Lower lobe of right lung (tissue), 2 donors: ENCODE measurements around the gene CTCFL. TPM values are rescaled to one million over a fixed set of nuclear protein-coding genes. Genes with fewer than 3 reads are reported as not detected.
A peak's percentile ranks its signal among the peaks of the same experiment; 100 is the strongest.

Source experiments
- ATAC-seq, 2 donors: fragments of 200-7000 bp; cut with Tn5 transposase; one replicate each; pipeline ENCODE4 v1.9.1; 2020 to 2022; ENCODE audit warnings: mild to moderate bottlenecking in 2 of 2, moderate library complexity in 2 of 2
- DNase-seq: peaks from one replicate; pipeline ENCODE4 v3.0.0-alpha.2; 2020
- H3K27ac ChIP-seq: fragments of 200-600 bp; one replicate; pipeline ENCODE4 v1.8.0; 2022
- H3K27me3 ChIP-seq: fragments of 200-600 bp; one replicate; pipeline ENCODE4 v1.8.0; 2022; ENCODE audit warnings: low read depth
- H3K36me3 ChIP-seq: fragments of 200-600 bp; one replicate; pipeline ENCODE4 v1.8.0; 2022; ENCODE audit warnings: mild to moderate bottlenecking
- H3K4me1 ChIP-seq: fragments of 200-600 bp; one replicate; pipeline ENCODE4 v1.8.0; 2022
- H3K4me3 ChIP-seq: fragments of 200-600 bp; one replicate; pipeline ENCODE4 v1.8.0; 2022; ENCODE audit warnings: mild to moderate bottlenecking
- H3K9me3 ChIP-seq: fragments of 200-600 bp; one replicate; pipeline ENCODE4 v1.8.0; 2022
- intact Hi-C: fragments of 100-400 bp; cut with DNase I; formaldehyde crosslinking; loops from one replicate; pipeline ENCODE4 v1.11.0; 2022
- total RNA-seq: library from RNA; stranded (reverse); fragmentation: NEBNext Ultra II Directional; extraction: Animal tissue kit (Norgen Biotek cat#: 25700); gene quantifications from one replicate; pipeline ENCODE4 v1.2.1, GENCODE V29; 2021
- TF ChIP-seq, protein P1 (sequence below): fragments of 200-600 bp; IDR thresholded peaks from one replicate; pipeline ENCODE4 v1.8.0; 2022; ENCODE audit warnings: antibody characterized with exemption, mild to moderate bottlenecking
- donor health status: DM: no; HTN: yes; CAD: no; lungs with severe emphysema.

Gene CTCFL
- total RNA-seq, 1 donor from 2014 or later = not detected

DNA sequence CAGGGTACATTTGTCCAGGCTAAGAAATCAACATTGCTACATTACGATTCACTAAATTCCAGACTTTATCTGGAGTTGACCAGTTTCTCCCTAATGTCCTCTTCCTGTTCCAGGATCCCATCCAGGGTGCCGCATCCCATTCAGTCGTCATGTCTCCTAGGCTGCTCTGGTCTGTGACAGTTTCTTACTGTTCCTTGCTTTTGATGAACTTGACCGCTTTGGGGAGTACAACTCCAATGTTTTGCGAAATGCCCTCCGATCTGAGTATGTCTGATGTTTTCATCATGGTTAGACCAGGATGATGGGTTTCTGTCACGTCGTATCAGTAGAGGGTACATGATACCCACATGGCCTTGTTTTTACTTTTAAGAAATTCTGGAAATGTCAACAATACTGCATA is 62.2 kb downstream of the CTCFL start:
- Histone ChIP-seq H3K27ac (no peak overlapping the region), H3K4me1 (no peaks in the 10 kb centered on the region), H3K9me3 (no peaks in the 10 kb centered on the region), H3K4me3 (no peak overlapping the region), H3K27me3 (peaks cover 4% of the 10 kb centered on the region), H3K36me3 (no peaks in the 10 kb centered on the region)
- ATAC-seq (no peak), DNase-seq (no peak)
- TF ChIP-seq, protein P1, sequence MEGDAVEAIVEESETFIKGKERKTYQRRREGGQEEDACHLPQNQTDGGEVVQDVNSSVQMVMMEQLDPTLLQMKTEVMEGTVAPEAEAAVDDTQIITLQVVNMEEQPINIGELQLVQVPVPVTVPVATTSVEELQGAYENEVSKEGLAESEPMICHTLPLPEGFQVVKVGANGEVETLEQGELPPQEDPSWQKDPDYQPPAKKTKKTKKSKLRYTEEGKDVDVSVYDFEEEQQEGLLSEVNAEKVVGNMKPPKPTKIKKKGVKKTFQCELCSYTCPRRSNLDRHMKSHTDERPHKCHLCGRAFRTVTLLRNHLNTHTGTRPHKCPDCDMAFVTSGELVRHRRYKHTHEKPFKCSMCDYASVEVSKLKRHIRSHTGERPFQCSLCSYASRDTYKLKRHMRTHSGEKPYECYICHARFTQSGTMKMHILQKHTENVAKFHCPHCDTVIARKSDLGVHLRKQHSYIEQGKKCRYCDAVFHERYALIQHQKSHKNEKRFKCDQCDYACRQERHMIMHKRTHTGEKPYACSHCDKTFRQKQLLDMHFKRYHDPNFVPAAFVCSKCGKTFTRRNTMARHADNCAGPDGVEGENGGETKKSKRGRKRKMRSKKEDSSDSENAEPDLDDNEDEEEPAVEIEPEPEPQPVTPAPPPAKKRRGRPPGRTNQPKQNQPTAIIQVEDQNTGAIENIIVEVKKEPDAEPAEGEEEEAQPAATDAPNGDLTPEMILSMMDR = no peak
- intact Hi-C loops = no loop called here

DNA sequence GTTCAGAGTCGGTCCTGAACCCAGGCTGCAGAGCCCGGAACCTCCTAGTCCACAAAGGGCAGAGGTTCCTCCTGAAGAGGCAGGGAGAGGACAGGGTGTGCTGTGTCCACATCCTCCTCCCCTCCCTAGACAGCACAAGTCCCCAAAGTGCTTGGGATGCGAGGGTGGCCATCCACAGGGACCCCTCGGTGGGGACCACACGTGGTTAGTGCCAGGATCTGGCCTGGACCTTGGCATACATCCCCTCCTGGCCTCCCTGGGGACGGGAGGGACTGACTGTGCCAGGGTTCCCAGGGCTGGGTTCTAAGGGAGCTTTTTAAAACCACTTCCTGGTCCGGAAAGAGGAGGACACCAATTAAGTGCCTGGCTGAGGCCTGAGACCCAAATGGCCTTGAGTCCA is 63.2 kb downstream of the CTCFL start:
- Histone ChIP-seq H3K4me3 (no peak overlapping the region), H3K4me1 (no peaks in the 10 kb centered on the region), H3K27me3 (peaks cover 4% of the 10 kb centered on the region), H3K9me3 (no peaks in the 10 kb centered on the region), H3K36me3 (no peaks in the 10 kb centered on the region), H3K27ac (no peak overlapping the region)
- TF ChIP-seq, protein P1 = no peak
- intact Hi-C loops = no loop called here
- DNase-seq (no peak), ATAC-seq (no peak)

DNA sequence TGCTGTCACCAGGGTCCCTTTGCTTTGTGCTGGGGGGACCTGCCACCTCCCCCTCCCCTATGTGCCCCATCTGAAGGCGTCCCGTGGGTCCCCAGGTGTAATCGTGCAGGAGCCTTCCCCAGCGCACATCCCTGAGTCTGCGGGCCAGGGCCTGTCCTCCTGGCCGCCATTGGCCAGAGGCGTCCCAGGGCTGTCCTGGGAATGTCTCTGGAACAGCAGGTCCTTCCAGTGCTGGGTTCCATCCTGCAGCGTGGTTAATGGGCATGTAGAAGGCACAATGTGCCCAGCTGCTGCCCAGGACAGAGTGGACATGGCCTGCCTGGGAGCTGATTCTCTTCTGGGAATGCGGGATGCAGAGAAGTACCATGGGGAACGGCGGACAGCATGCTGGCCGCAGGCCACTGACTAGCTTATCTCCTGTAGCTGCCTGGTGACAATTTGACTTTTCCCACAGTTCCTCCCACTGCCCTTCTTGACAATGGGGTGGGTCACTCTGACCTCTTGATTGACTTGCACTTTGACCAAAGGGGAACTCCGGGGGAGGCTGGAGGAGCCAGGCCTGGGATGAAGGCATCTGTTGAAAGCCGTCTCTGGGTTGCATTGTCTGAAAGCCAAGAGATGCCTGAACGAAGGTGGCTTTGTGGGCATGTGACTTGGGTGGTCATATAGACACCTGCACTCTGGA is 64.0 kb downstream of the CTCFL start:
- ATAC-seq = no peak
- no peaks in the 10 kb centered on the region for H3K9me3 ChIP-seq
- H3K4me3 ChIP-seq = no peak overlapping the region
- TF ChIP-seq, protein P1 = no peak
- no peaks in the 10 kb centered on the region for H3K36me3 ChIP-seq
- H3K27ac ChIP-seq = no peak overlapping the region
- H3K27me3 ChIP-seq = peaks cover 2% of the 10 kb centered on the region
- no peak for DNase-seq
- intact Hi-C loops = no loop called here
- H3K4me1 ChIP-seq = no peaks in the 10 kb centered on the region

DNA sequence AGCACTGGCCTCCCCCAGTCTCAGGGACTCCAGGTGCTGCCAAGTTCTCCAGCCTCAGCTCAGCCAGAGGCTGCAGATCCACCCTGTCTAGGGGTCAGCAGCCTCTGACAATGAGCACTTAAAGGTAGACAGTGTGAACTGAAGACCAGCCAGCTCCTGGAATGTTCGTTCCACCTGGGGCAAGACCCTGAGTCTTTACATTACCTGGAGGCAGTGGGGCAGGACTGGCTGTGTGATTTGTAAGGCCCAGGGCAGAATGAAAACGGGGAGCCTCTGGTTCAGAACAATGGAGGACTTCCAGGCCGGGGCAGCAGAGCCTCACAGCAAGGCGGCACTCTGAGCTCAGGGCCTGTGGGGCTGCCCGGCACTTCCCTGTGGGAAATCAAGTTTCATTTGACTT is 65.0 kb downstream of the CTCFL start:
- TF ChIP-seq, protein P1 = no peak
- H3K27me3 ChIP-seq = no peaks in the 10 kb centered on the region
- H3K27ac ChIP-seq = no peak overlapping the region
- ATAC-seq = no peak
- H3K4me3 ChIP-seq = no peak overlapping the region
- no peak for DNase-seq
- intact Hi-C loops = no loop called here
- H3K9me3 ChIP-seq = no peaks in the 10 kb centered on the region
- no peaks in the 10 kb centered on the region for H3K36me3 ChIP-seq
- H3K4me1 ChIP-seq = no peaks in the 10 kb centered on the region

DNA sequence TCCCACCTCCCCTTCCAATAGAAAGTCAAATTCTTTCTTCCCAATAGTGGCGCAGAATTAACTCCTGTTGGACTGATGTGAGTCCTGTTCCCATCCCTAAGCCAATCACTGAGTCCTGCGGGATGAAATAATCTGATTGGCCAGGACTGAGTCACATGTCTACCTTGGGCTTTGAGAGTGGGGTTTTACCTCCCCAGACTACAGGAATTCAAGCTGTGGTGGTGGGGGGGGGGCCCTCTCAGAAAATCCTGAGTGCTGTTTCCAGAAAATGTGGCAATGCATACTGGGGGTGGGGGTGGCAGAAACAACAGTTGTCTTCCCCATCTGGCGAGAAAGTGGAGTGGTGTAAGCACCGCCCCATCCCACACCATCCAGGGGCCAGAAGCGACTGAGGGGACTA is 65.7 kb downstream of the CTCFL start:
- Histone ChIP-seq H3K36me3 (no peaks in the 10 kb centered on the region), H3K27ac (no peak overlapping the region), H3K27me3 (no peaks in the 10 kb centered on the region), H3K9me3 (no peaks in the 10 kb centered on the region), H3K4me3 (no peak overlapping the region), H3K4me1 (no peaks in the 10 kb centered on the region)
- no peak for DNase-seq
- peak; percentile 18 to 65 for ATAC-seq
- TF ChIP-seq, protein P1 = no peak
- intact Hi-C loops = no loop called here
